Kidney epithelial cell (primary cell): Measurements from ENCODE around the gene NSUN2. TPM values are rescaled to one million over a fixed set of nuclear protein-coding genes. Genes with fewer than 3 reads are reported as not detected.
"Not testable (repeated sequence)": the region's sequence is repeated elsewhere in the genome, so short reads cannot be mapped to it uniquely, and the experiment has no call there.

Experiments used
- DNase-seq: peaks from one replicate; pipeline ENCODE4 v3.0.0-alpha.2; 2010; ENCODE audit warnings: low read depth
- H3K27me3 ChIP-seq: 2 replicates; pipeline ENCODE4 v1.6.0; 2011; ENCODE audit warnings: low read length; ENCODE audit not compliant: control insufficient read depth, insufficient read depth
- H3K36me3 ChIP-seq: 2 replicates; pipeline ENCODE4 v1.5.1; 2011; ENCODE audit warnings: low read length; ENCODE audit not compliant: control insufficient read depth, insufficient read depth
- H3K4me3 ChIP-seq: 2 replicates; pipeline ENCODE4 v1.5.1; 2011; ENCODE audit warnings: low read depth, mild to moderate bottlenecking, control low read depth, low read length
- total RNA-seq: library from RNA; depleted of rRNA; stranded (reverse); fragments of >200 nt; gene quantifications from 2 replicates; pipeline ENCODE4 v1.2.3, GENCODE V29; 2015
- TF ChIP-seq, protein P1 (sequence below): IDR thresholded peaks from 2 replicates; pipeline ENCODE4 v1.5.1; 2011; ENCODE audit warnings: mild to moderate bottlenecking, moderate library complexity, low read length, control low read depth, inconsistent platforms; ENCODE audit not compliant: insufficient read depth, poor library complexity, severe bottlenecking

The NSUN2 gene
- total RNA-seq, 1 donor from 2014 or later = 62.8 TPM

DNA sequence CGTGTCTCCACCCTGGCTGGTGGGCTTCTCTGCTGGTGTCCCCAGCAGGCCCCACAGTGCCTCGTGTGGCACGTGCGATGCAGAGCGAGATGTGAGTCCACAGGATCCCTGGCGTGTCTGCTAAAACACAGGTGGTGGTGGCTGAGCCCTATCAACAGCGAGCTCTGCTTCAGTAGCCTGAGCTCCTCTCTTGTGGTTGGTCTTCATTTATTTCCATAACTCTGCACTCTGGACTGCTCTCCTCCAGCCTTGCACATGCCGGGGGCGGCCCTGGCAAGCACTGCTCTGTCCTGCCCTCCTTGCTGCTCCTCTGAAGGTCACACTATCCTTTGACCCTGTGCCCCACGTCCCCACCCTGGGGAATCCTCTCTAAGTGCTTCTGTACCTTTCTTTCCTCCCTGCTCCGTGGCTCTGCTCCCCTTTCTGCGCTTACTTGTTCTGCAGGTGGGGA lies 59.2 kb downstream of the NSUN2 start:
- TF ChIP-seq, protein P1, sequence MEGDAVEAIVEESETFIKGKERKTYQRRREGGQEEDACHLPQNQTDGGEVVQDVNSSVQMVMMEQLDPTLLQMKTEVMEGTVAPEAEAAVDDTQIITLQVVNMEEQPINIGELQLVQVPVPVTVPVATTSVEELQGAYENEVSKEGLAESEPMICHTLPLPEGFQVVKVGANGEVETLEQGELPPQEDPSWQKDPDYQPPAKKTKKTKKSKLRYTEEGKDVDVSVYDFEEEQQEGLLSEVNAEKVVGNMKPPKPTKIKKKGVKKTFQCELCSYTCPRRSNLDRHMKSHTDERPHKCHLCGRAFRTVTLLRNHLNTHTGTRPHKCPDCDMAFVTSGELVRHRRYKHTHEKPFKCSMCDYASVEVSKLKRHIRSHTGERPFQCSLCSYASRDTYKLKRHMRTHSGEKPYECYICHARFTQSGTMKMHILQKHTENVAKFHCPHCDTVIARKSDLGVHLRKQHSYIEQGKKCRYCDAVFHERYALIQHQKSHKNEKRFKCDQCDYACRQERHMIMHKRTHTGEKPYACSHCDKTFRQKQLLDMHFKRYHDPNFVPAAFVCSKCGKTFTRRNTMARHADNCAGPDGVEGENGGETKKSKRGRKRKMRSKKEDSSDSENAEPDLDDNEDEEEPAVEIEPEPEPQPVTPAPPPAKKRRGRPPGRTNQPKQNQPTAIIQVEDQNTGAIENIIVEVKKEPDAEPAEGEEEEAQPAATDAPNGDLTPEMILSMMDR = no peak
- DNase-seq = no peak
- H3K27me3 ChIP-seq = peaks cover 5% of the 10 kb centered on the region
- no peaks in the 10 kb centered on the region for H3K36me3 ChIP-seq
- no peak overlapping the region for H3K4me3 ChIP-seq

DNA sequence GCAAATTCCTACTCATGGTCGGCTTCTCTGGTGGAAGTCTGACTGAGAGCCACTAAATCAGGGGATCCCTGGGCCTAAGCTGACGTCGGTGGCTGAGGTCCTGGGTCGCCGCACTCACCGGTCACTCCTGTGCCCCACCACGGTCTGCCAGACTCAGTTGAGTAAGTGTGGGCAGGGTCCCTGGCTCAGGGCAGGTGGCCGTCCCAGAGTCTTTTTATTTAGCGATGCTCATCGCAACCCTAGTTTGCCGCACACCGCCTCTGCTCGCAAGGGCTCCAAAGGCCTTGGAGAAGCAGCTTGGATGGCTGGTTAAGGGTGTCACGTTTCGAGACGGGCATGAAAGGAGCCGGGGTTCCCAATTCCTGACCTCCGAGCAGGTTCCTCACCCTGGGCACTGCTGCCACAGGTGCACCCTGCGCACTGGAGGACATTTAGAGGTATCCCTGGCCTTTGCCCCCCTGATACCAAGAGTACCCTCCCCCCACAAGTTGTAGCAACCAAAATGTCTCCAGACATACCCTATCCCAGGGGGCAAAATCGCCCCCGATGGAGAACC lies 59.9 kb downstream of the NSUN2 start:
- peaks cover 5% of the 10 kb centered on the region for H3K27me3 ChIP-seq
- no peak for DNase-seq
- no peak overlapping the region for H3K4me3 ChIP-seq
- H3K36me3 ChIP-seq = no peaks in the 10 kb centered on the region
- TF ChIP-seq, protein P1 = no peak

GRCh38 chr5:6572086-6572824 lies 60.6 kb downstream of the NSUN2 start:
- Histone ChIP-seq H3K27me3 (peaks cover 5% of the 10 kb centered on the region), H3K36me3 (no peaks in the 10 kb centered on the region), H3K4me3 (no peak overlapping the region)
- TF ChIP-seq, protein P1 = no peak
- no peak for DNase-seq

DNA sequence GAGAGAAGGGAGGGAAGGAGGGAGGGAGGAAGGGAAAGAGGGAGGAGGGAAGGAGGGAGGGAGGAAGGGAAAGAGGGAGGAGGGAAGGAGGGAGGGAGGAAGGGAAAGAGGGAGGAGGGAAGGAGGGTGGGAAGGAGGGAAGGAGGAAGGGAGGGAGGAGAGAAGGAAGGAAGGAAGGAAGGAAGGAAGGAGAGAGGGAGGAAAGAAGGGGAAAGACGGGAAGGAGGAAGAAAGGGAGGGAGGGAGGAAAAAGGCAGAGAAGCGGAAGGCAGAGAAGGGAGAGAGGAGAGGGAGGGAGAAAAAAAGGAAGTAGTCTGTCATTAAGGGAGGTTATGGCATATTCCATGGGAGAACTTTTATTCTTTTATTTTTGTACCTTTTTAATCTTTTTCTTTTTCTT lies 61.2 kb downstream of the NSUN2 start:
- H3K36me3 ChIP-seq, DNase-seq, H3K4me3 ChIP-seq, H3K27me3 ChIP-seq: not testable (repeated sequence)

GRCh38 chr5:6570530-6570929 lies 62.3 kb downstream of the NSUN2 start:
- Histone ChIP-seq H3K27me3 (peaks cover 5% of the 10 kb centered on the region), H3K4me3 (no peak overlapping the region), H3K36me3 (no peaks in the 10 kb centered on the region)
- no peak for DNase-seq
- TF ChIP-seq, protein P1 = no peak

GRCh38 chr5:6568889-6569288 lies 64.0 kb downstream of the NSUN2 start:
- TF ChIP-seq, protein P1 = no peak
- Histone ChIP-seq H3K27me3 (no peaks in the 10 kb centered on the region), H3K4me3 (no peak overlapping the region), H3K36me3 (no peaks in the 10 kb centered on the region)
- no peak for DNase-seq
